Measurements from ENCODE around the gene SMIM35.

The SMIM35 gene

DNA sequence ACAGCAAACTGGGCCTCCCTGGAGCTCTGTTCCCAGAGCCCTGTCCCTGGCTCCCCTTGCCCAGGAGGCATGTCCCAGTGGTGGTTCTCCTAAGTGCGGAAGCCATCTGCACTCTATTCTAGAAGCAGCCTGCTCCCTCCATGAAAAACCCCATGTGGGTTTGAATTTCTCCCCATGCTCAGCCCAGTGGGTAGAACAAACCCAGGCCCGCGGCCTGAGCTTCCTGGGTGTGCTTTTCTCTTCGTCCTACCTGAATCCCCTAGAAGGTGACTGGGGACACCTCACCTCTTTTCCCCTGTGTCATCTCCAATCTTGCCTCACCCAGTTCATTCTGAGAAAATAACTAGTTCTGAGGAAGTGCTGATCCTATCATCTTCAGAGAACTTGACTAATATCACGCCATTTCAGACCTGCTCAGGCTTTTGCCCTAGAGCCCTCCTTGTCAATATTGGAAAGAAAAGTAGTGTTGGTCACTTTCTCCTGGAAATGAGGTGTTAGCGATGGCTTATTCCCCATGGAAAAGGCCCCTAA lies 84.7 kb downstream of the SMIM35 start:
- no peak for DNase-seq

DNA sequence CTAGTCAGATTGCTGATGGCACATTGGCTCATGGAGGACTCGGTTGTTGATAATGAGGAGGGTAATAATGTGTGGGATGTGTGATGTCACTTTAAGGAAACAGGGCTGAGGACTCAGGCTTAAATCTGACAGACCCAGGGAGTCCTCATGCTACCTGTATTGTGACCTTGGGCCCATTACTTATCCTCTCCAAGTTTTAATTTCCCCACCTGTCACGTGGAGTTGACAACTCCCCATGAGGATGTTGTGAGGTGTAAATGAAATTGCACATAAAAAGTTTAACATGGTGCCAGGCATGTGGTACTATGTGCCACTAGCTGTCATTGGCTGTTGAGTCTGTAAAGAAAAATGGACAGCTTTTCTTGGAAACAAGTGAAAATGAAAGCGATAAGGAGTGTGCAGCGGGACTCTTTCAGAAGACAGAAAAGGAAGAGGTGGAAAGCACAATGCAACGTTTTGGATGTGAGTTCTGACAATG lies 85.2 kb downstream of the SMIM35 start:
- DNase-seq = no peak

DNA sequence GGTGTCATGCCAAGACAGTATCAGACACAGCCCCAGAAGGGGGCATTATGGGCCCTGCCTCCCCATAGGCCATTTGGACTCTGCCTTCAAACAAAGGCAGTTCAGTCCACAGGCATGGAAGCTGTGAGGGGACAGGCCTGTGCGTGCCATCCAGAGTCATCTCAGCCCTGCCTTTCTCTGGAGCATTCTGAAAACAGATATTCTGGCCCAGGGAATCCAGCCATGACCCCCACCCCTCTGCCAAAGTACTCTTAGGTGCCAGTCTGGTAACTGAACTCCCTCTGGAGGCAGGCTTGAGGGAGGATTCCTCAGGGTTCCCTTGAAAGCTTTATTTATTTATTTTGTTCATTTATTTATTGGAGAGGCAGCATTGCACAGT lies 85.9 kb downstream of the SMIM35 start:
- no peak for DNase-seq

DNA sequence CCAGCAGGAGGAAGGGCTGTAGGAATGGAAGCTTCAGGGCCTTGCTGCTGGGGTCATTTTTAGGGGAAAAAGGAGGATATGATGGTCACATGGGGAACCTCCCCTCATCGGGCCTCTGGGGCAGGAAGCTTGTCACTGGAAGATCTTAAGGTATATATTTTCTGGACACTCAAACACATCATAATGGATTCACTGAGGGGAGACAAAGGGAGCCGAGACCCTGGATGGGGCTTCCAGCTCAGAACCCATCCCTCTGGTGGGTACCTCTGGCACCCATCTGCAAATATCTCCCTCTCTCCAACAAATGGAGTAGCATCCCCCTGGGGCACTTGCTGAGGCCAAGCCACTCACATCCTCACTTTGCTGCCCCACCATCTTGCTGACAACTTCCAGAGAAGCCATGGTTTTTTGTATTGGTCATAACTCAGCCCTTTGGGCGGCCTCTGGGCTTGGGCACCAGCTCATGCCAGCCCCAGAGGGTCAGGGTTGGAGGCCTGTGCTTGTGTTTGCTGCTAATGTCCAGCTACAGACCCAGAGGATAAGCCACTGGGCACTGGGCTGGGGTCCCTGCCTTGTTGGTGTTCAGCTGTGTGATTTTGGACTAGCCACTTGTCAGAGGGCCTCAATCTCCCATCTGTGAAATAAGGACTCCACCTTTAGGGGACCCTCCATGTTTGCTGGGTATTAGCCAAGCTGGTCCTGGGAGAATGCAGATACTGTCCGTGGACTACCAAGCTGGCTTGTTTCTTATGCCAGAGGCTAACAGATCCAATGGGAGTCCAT lies 86.5 kb downstream of the SMIM35 start:
- DNase-seq = no peak

DNA sequence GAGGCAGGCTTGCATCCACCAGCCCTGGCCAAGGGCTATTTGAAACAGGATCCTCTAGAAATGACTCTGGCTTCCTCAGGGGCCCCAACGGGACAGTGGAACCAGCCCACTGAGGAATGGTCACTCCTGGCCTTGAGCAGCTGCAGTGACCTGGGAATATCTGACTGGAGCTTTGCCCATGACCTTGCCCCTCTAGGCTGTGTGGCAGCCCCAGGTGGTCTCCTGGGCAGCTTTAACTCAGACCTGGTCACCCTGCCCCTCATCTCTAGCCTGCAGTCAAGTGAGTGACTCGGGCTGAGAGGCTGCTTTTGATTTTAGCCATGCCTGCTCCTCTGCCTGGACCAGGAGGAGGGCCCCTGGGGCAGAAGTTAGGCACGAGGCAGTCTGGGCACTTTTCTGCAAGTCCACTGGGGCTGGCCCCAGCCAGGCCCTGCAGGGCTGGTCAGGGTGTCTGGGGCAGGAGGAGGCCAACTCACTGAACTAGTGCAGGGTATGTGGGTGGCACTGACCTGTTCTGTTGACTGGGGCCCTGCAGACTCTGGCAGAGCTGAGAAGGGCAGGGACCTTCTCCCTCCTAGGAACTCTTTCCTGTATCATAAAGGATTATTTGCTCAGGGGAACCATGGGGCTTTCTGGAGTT lies 87.3 kb downstream of the SMIM35 start:
- DNase-seq = no peak

DNA sequence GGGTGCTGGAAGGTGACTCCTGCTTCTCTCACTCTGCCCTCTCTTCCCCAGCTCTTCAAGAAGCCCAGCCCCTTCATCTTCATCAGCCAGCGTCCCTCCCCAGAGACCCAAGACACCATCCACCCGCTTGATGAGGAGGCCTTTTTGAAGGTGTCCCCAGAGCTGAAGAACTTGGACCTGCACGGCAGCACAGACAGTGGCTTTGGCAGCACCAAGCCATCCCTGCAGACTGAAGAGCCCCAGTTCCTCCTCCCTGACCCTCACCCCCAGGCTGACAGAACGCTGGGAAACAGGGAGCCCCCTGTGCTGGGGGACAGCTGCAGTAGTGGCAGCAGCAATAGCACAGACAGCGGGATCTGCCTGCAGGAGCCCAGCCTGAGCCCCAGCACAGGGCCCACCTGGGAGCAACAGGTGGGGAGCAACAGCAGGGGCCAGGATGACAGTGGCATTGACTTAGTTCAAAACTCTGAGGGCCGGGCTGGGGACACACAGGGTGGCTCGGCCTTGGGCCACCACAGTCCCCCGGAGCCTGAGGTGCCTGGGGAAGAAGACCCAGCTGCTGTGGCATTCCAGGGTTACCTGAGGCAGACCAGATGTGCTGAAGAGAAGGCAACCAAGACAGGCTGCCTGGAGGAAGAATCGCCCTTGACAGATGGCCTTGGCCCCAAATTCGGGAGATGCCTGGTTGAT lies 88.0 kb downstream of the SMIM35 start:
- no peak for DNase-seq

DNA sequence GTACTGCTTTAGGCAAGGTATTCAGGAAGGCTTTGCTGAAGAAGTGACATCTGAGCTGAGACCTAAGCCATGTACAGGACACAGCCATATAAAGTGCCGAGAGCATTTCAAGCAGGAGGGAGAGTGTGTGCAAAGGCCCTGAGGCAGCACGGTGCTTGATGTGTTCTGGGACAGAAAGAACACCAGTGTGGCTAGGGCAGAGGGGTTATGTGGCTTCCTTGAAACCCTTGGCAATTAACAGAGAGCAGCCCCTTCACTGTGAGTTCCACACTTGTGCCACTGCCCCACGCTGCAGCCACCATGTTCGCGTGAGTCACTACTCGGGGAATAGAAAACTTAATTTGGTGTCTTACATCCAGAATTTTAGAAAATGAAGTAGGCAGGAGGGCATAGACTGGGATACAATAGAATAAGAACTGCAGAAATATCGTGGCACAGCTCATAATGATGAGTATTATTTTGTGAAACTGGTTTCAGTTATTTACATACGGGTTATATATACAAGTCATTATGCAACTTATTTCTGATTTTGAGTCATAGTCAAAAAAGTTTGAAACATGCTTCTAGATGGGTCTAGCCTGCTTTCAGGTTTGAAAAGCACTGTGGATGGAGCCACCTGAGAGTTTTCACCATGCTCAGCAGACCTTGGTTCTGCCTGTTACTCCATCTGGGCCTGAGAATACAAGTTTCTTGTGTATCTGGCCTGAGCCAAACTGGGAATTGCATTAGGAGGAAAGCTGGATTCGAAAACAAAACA lies 88.8 kb downstream of the SMIM35 start:
- DNase-seq = no peak

DNA sequence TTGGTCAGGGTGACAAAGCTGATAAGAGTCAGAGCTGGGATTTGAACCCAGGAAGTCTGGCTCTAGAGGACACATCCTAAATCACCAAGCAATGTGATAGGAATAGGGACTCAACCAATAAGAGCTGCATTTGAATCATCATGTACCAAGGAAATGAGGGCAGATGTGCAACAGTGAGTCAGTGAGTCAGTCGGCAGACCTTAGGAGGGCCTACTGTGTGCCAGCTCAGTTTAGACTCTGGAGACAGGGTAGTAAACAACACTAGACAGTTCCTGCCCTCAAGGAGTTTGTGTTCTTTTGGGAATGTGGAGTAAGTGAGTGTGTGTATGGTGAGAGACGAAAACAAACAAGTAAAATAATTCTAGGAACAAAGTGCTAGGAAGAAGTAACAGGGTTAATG lies 89.4 kb downstream of the SMIM35 start:
- no peak for DNase-seq

DNA sequence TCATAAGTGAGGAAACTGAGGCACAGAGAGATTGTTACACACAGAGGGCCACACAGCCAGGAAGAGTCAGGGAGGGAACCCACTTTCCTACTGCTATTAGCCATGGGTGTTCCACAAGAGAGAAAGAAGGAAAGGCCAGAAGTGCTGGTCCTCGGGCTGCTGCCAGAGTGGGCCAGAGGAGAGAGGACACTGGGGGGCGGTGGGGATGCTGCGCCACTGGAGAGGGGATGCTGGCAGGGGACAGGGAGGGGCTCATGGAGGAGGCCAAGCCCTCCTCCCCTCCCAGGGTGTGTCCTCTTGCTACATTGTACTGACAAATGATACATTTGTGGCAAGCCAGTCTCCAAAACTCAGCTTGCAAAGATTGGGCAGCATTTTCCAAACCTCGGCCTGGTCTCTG lies 90.7 kb downstream of the SMIM35 start:
- no peak for DNase-seq

DNA sequence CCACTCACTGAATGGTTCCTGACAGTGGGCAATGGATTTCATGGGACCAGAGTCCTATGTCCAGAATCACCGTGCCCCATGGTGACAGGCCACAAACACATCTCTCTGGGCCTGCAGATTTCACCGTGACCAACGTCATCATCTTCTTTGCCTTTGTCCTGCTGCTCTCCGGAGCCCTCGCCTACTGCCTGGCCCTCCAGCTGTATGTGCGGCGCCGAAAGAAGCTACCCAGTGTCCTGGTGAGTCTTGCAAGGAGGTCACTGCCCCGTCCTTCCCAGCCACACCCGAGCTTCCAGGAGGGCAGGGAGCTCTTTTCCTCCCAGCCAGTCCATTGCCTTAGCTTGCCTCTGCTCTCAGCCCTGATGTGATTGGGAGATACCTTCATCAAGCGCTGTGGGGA lies 91.3 kb downstream of the SMIM35 start:
- DNase-seq = no peak

DNA sequence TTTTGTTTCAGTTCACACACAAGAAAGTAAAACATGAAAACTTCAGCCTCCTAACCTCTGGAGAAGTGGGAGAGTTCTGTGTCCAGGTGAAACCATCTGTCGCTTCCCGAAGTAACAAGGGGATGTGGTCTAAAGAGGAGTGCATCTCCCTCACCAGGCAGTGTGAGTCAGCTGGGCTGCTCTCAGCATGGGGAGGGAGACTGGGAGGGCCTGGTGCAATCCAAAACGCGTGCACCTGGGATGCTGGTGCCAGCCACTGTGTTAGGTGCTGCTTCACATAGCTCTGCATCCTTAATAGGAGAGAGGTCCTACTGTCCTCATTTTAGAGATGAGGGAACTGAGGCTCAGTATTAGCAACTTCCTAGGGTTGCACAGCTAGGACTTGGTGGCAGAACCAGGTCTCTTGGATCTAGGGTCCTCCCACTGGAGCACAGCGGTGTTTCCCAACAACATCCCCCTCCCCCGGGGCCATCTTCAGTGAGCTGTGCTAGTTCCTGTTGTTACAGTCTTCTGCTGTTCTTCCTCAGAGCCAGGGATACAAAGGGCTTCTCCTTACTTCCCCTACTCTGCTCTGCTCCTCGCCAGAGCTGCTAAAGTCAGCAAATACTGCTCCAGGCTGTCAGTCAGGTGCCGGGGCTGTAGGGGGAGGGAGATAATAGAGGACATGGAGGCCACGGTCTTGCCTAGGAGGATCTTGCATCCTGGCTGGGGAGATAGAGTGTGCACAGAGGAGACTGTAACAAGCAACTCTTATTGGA lies 92.6 kb downstream of the SMIM35 start:
- DNase-seq = no peak

DNA sequence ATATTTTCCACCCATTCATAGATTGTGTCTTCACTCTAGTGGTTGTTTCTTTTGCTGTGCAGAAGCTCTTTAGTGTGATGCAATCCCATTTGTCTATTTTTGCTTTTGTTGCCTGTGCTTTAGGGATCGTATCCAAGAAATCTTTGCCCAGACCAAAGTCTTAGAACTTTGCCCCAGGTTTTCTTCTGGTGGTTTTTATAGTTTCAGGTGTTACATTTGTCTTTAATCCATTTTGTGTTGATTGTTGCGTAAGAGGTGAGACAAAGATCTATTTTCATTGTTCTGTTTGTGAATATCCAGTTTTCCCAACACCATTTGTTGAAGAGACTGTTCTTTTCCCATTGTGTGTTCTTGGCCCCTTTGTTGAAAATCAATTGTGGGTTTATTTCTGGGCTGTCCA lies 94.1 kb downstream of the SMIM35 start:
- no peak for DNase-seq

DNA sequence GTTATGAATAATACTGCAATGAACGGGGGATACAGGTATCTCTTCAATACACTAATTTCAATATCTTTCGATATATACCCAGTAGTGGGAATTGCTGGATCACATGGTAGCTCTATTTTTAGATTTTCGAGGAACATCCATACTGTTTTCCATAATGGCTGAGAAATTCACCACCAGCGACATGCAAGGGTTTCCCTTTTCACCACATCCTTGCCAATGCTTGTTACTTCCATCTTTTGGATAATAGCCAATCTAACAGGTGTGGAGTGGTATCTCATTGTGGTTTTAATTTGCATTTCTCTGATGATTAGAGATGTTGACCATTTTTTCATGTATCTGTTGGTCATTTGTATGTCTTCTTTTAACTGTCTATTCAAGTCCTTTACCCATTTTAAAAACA lies 94.6 kb downstream of the SMIM35 start:
- no peak for DNase-seq

DNA sequence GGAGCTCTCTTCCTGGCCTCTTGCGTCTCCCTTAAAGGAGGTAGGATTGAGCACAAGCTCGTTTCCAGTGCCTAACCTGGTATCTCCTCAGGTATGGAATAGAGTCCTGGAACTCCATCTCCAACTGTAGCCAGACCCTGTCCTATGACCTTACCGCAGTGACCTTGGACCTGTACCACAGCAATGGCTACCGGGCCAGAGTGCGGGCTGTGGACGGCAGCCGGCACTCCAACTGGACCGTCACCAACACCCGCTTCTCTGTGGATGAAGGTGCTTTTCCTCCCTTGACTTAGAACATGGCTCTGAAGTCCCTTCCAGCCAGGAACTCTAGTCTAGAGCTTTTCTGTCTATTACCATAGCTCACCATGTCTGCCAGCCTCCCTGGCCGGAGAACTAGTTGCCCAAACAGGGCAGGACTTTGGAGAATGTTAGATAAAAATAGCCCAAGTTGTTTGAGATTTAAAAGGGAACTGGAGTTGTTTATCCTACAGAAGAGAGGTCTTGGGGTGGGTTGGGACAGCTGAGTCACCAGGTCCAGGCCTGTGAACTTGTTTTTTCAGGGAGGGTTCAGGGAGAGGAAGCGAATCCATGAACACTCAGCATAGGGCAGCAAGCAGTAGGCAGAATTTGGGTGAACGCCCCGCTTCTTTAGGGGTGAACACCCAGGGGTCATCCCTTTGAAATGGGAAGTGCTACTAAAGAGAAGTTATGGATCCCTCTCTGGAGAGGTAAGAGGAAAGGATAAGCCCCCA lies 97.2 kb downstream of the SMIM35 start:
- no peak for DNase-seq

DNA sequence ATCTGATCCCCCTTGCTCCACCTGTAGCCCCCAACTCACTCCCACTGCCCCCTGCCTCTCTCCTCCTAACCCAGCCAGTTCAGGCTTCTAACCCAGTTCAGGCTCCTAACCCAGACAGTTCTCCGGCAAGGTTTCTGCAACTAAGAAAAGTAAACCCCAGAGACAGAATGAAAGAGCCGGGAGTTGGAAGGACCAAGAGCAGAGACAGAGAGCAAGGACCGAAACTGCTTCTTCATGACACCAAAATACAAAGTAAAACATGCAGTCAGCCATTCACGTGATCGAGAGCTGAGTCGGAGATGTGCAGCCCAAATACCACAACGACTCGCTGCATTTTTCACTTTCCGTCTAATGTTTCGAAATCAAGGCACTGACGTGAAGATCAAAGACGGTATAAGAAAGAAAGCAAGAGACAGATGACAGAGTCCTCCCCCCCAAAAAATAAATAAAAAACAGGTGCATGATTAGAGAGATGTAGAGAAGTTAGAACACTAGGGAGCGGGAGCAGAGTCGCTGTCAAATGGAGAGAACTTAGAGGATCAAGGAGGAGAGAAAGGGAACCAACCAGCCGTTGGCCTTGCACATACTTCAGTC lies 99.7 kb downstream of the SMIM35 start:
- DNase-seq = peak; percentile 59

DNA sequence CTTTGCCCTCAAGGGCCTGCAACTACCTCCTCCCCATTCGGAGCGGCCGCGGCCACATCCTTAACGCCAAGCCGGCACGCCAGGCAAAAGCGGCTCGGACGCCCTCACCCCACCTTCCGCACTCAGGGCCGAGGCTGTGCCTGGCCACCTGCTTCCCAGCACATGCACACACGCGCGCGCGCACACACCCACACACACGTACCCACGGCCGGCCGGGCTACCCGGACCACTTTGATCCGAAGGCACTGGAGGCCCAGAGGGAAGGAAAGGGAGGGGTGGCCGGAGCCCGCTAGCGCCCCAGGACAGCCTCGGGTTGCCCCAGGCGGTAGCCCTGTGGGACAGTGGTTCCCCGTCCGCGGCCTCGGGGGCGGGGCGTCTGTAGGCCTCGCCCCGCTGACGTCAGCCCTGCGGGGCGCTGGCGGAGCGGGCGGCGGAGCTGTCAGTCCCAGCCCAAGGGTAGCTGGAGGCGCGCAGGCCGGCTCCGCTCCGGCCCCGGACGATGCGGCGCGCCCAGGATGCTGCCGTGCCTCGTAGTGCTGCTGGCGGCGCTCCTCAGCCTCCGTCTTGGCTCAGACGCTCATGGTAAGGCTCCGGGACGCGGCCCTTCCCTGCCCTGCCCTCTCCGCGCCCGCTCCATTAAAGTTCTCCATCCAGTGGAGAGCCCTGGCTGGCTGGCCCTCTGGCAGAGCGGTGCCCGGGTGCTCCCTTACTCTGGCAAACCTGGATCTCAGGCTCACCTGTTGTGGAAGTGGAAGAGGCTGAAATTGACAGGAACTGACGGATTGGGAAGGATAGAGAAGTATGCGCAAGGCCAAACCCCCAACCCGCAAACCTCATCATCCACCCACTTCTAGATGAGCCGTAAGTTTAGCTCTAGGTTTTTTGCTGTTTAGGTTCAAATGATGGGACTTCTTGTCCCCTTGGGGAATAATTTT lies 100.5 kb downstream of the SMIM35 start, which contains the start of gene IL10RA:
Gene IL10RA, plus strand, starts transcription at position 442 of the 935 bp plus-strand sequence. Its CDS starts 74 bp downstream, at position 516.
- DNase-seq = peak; percentile 78

DNA sequence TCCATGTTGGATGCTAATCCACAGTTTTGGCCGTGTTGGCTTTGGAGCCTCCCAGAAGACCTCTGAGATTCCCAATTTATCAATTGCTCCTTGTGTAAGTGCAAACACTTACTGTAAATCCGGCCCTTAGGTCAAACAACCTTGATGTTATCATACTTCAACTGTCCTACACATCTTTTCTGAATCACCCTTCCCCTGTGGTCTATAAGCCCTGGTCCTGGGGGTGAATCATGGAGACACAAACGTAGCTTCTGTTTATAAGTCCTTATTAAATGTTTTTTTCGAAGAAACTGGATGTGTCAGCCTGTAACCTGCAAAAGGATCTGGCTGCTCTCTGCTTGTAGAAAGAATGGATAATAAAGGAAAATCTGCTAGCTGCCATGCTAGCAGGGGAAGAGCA lies 102.3 kb downstream of the SMIM35 start:
- no peak for DNase-seq

DNA sequence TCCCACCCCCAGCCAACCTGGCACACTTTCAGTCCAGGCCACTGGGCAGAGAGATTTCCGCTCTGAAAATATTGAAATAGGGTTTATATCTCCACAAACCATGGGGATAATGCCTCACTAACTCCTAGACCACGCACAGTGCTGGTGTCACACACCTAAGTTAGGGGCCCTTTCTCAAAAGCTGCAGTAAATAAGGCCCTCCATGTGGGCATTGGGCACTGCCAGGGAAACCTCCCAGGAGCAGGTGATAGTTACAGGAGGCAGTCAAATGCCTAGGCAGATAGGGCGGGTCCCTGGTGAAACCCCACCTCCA lies 103.6 kb downstream of the SMIM35 start:
- no peak for DNase-seq

DNA sequence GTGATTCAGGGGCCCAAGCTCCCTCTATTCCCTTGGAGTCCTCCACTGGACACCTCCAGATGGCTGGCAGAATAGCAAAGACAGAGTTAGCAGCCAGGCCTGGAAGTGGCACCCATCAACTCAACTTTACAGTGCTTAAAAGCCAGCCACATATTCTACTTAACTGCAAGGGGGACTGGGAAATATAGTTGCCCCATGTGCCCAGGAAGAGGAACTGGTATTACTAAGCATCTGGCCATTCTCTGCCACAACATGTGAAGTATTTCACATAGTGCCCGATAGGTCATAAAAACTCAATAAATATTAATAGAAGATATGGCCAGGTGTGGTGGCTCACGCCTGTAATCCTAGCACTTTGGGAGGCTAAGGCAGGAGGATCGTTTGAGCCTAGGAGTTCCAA lies 106.0 kb downstream of the SMIM35 start:
- DNase-seq = no peak

DNA sequence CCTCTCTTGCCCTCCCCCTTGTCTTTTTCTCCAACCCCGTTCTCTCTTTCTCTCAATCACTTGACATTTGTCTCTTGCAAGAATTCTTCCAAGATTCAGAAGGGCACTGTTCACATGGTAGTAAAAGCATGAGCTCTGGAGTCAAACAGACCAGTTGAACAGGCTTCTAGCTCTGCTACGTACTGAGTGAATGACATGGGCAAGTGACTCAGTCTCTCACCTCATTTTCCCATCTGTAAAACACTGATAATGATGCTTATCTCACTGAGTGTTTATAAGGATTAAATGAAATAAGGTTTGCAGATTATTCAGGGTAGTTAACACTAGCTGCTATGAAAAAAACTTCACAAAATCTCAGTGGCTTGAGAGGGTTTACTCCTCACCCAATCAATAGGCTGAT lies 106.5 kb downstream of the SMIM35 start:
- DNase-seq = no peak
